ENCODE measurements around the gene PDZD2. TPM values are rescaled to one million over a fixed set of nuclear protein-coding genes. Genes with fewer than 3 reads are reported as not detected.
A peak's percentile ranks its signal among the peaks of the same experiment; 100 is the strongest.

Gene PDZD2
- total RNA-seq, 2 donors from 2014 or later = 4.5 to 15.7 TPM

- TF ChIP-seq CTCF (IDR thresholded peaks at IDR 0.05) = no peak
- H3K36me3 ChIP-seq = no peaks in the 10 kb centered on the region
- H3K27ac ChIP-seq = no peak overlapping the region
- H3K27me3 ChIP-seq (replicated peaks; ENCODE audit: insufficient read depth) = no peaks in the 10 kb centered on the region
- H3K9me3 ChIP-seq = no peaks in the 10 kb centered on the region
- no peak overlapping the region for H3K4me3 ChIP-seq
- peaks cover 0 to 20% of the 10 kb centered on the region in 2 donors for H3K4me1 ChIP-seq (ENCODE audit: control insufficient read depth in 1 of 2, low read depth in 2 of 2)
- ATAC-seq (ENCODE audit: insufficient number of reproducible peaks, low FRiP score, low read depth) (no peak), DNase-seq (ENCODE audit: low spot score) (no peak)
Measured at GRCh38 chr5:31884896-31885295, 246.0 kb downstream of the PDZD2 start.

GRCh38 chr5:31886206-31886605 lies 247.3 kb downstream of the PDZD2 start:
- Histone ChIP-seq H3K27ac (no peak overlapping the region), H3K9me3 (no peaks in the 10 kb centered on the region), H3K4me1 (ENCODE audit: control insufficient read depth in 1 of 2, low read depth in 2 of 2) (peaks cover 0 to 20% of the 10 kb centered on the region in 2 donors), H3K36me3 (no peaks in the 10 kb centered on the region), H3K4me3 (no peak overlapping the region), H3K27me3 (replicated peaks; ENCODE audit: insufficient read depth) (no peaks in the 10 kb centered on the region)
- DNase-seq (ENCODE audit: low spot score) (no peak), ATAC-seq (ENCODE audit: insufficient number of reproducible peaks, low FRiP score, low read depth) (no peak)
- no peak for TF ChIP-seq CTCF (IDR thresholded peaks at IDR 0.05)

- DNase-seq (ENCODE audit: low spot score) (no peak), ATAC-seq (ENCODE audit: insufficient number of reproducible peaks, low FRiP score, low read depth) (no peak)
- H3K27me3 ChIP-seq (replicated peaks; ENCODE audit: insufficient read depth) = no peaks in the 10 kb centered on the region
- no peaks in the 10 kb centered on the region for H3K36me3 ChIP-seq
- no peak overlapping the region for H3K27ac ChIP-seq
- no peaks in the 10 kb centered on the region for H3K9me3 ChIP-seq
- H3K4me1 ChIP-seq (ENCODE audit: control insufficient read depth in 1 of 2, low read depth in 2 of 2) = peaks cover 0 to 20% of the 10 kb centered on the region in 2 donors
- TF ChIP-seq CTCF (IDR thresholded peaks at IDR 0.05) = no peak
- no peak overlapping the region for H3K4me3 ChIP-seq
Measured at GRCh38 chr5:31887556-31887955, 248.6 kb downstream of the PDZD2 start.

GRCh38 chr5:31888564-31888963 lies 249.6 kb downstream of the PDZD2 start:
- Histone ChIP-seq H3K27me3 (replicated peaks; ENCODE audit: insufficient read depth) (no peaks in the 10 kb centered on the region), H3K27ac (peak overlapping the region in 1 of 2 donors; percentile 6), H3K4me3 (no peak overlapping the region), H3K9me3 (no peaks in the 10 kb centered on the region), H3K4me1 (ENCODE audit: control insufficient read depth in 1 of 2, low read depth in 2 of 2) (peaks cover 0 to 20% of the 10 kb centered on the region in 2 donors), H3K36me3 (no peaks in the 10 kb centered on the region)
- ATAC-seq (ENCODE audit: insufficient number of reproducible peaks, low FRiP score, low read depth) = no peak
- DNase-seq (ENCODE audit: low spot score) = no peak
- TF ChIP-seq CTCF (IDR thresholded peaks at IDR 0.05) = no peak

GRCh38 chr5:31889001-31889561 lies 250.2 kb downstream of the PDZD2 start:
- Histone ChIP-seq H3K4me3 (peak overlapping the region; percentile 6), H3K9me3 (no peaks in the 10 kb centered on the region), H3K4me1 (ENCODE audit: control insufficient read depth in 1 of 2, low read depth in 2 of 2) (peaks cover 0 to 20% of the 10 kb centered on the region in 2 donors), H3K27me3 (replicated peaks; ENCODE audit: insufficient read depth) (no peaks in the 10 kb centered on the region), H3K27ac (peak overlapping the region in 1 of 2 donors; percentile 6), H3K36me3 (no peaks in the 10 kb centered on the region)
- no peak for DNase-seq (ENCODE audit: low spot score)
- ATAC-seq (ENCODE audit: insufficient number of reproducible peaks, low FRiP score, low read depth) = no peak
- no peak for TF ChIP-seq CTCF (IDR thresholded peaks at IDR 0.05)
